ENCODE data around the gene RCL1.

- TF ChIP-seq, protein P1, sequence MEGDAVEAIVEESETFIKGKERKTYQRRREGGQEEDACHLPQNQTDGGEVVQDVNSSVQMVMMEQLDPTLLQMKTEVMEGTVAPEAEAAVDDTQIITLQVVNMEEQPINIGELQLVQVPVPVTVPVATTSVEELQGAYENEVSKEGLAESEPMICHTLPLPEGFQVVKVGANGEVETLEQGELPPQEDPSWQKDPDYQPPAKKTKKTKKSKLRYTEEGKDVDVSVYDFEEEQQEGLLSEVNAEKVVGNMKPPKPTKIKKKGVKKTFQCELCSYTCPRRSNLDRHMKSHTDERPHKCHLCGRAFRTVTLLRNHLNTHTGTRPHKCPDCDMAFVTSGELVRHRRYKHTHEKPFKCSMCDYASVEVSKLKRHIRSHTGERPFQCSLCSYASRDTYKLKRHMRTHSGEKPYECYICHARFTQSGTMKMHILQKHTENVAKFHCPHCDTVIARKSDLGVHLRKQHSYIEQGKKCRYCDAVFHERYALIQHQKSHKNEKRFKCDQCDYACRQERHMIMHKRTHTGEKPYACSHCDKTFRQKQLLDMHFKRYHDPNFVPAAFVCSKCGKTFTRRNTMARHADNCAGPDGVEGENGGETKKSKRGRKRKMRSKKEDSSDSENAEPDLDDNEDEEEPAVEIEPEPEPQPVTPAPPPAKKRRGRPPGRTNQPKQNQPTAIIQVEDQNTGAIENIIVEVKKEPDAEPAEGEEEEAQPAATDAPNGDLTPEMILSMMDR (IDR thresholded peaks at IDR 0.05) = no peak
- TF ChIP-seq POLR2A (IDR thresholded peaks at IDR 0.05; ENCODE audit: low read depth) (no peak), POLR2AphosphoS5 (IDR thresholded peaks at IDR 0.05) (no peak)
These were observed 11.2 kb downstream of the RCL1 start for GRCh38 chr9:4803670-4804530.
